Natural killer cell (primary cell): Measurements from ENCODE around the gene ZCCHC12. TPM values are rescaled to one million over a fixed set of nuclear protein-coding genes. Genes with fewer than 3 reads are reported as not detected.

Source experiments
- ATAC-seq, 3 donors: fragments of 150-1000 bp in 2 of 3; fragments of 200-7000 bp in 1 of 3; cut with Tn5 transposase; 1 replicate in 1 of 3; 2 replicates in 2 of 3; pipeline ENCODE4 v1.10.0; 2021; ENCODE audit warnings: mild to moderate bottlenecking in 2 of 3, moderate library complexity in 2 of 3
- DNase-seq, 2 donors: peaks; one replicate each; pipeline versions ENCODE4 v3.0.0 to v3.0.0-alpha.2; 2013 to 2021; ENCODE audit warnings: mixed read lengths in 1 of 2
- H3K27ac ChIP-seq: one replicate; pipeline ENCODE4 v1.5.1; 2013; ENCODE audit warnings: mild to moderate bottlenecking, low read length
- H3K27me3 ChIP-seq: one replicate; pipeline ENCODE4 v1.6.1; 2013; ENCODE audit warnings: low read length; ENCODE audit not compliant: control insufficient read depth, insufficient read depth
- H3K36me3 ChIP-seq: one replicate; pipeline ENCODE4 v1.6.1; 2013; ENCODE audit warnings: low read length; ENCODE audit not compliant: control insufficient read depth, insufficient read depth
- H3K4me1 ChIP-seq: one replicate; pipeline ENCODE4 v1.6.1; 2013; ENCODE audit warnings: low read length; ENCODE audit not compliant: control insufficient read depth, insufficient read depth
- H3K4me3 ChIP-seq: one replicate; pipeline ENCODE4 v1.5.1; 2013; ENCODE audit warnings: low read length
- H3K9me3 ChIP-seq: one replicate; pipeline ENCODE4 v1.6.1; 2013; ENCODE audit warnings: low read length; ENCODE audit not compliant: control insufficient read depth, insufficient read depth
- H3K27ac Mint-ChIP-seq, 2 donors: one replicate each; pipeline ENCODE4 v1.8.0; 2022; ENCODE audit warnings: mild to moderate bottlenecking in 2 of 2, mixed read lengths in 2 of 2, moderate library complexity in 1 of 2
- H3K27me3 Mint-ChIP-seq, 2 donors: one replicate each; pipeline ENCODE4 v1.8.0; 2022; ENCODE audit warnings: low read depth in 2 of 2, mixed read lengths in 2 of 2
- H3K36me3 Mint-ChIP-seq: one replicate; pipeline ENCODE4 v1.8.0; 2022; ENCODE audit warnings: mixed read lengths
- H3K4me1 Mint-ChIP-seq, 2 donors: one replicate each; pipeline ENCODE4 v1.8.0; 2022; ENCODE audit warnings: mixed read lengths in 2 of 2
- H3K4me3 Mint-ChIP-seq: one replicate; pipeline ENCODE4 v1.8.0; 2022; ENCODE audit warnings: mild to moderate bottlenecking, moderate library complexity, mixed read lengths
- H3K9me3 Mint-ChIP-seq, 2 donors: one replicate each; pipeline ENCODE4 v1.8.0; 2022; ENCODE audit warnings: mixed read lengths in 2 of 2
- WGBS: methylation state at CpG from one replicate; pipeline ENCODE4 v1.1.7; 2013; ENCODE audit warnings: missing lambda C conversion rate; ENCODE audit not compliant: insufficient coverage; 5-methylcytosine and 5-hydroxymethylcytosine counted together
- intact Hi-C: fragments of 100-400 bp; cut with micrococcal nuclease; formaldehyde crosslinking; loops from one replicate; pipeline ENCODE4 v1.14.2; 2022
- total RNA-seq, 4 donors: library from RNA; stranded (reverse); fragments of 120-200 nt in 1 of 4; gene quantifications; one replicate each; pipeline versions ENCODE4 v1.2.3 to v1.2.4, GENCODE V29; 2013 to 2022
- TF ChIP-seq, protein P1 (sequence below): fragments of 200-600 bp; IDR thresholded peaks from one replicate; pipeline ENCODE4 v1.8.0; 2022; ENCODE audit warnings: antibody characterized with exemption

ZCCHC12 gene
- not detected for total RNA-seq
- total RNA-seq (2013) = not detected

- H3K27ac Mint-ChIP-seq = no peak within 1 kb of the TSS
- H3K27me3 Mint-ChIP-seq = peaks cover 45 to 66% of the 10 kb centered on the region in 2 donors
- Histone ChIP-seq H3K36me3 (no peaks in the 10 kb centered on the region), H3K27ac (no peak within 1 kb of the TSS), H3K27me3 (peaks cover 15% of the 10 kb centered on the region), H3K4me3 (no peak within 1 kb of the TSS), H3K9me3 (no peaks in the 10 kb centered on the region), H3K4me1 (peaks cover 22% of the 10 kb centered on the region)
- ATAC-seq (peak; percentile 70 to 91 (median 85)), DNase-seq (peak; percentile 16 to 69)
- H3K36me3 Mint-ChIP-seq = no peaks in the 10 kb centered on the region
- no peaks in the 10 kb centered on the region for H3K9me3 Mint-ChIP-seq
- TF ChIP-seq, protein P1, sequence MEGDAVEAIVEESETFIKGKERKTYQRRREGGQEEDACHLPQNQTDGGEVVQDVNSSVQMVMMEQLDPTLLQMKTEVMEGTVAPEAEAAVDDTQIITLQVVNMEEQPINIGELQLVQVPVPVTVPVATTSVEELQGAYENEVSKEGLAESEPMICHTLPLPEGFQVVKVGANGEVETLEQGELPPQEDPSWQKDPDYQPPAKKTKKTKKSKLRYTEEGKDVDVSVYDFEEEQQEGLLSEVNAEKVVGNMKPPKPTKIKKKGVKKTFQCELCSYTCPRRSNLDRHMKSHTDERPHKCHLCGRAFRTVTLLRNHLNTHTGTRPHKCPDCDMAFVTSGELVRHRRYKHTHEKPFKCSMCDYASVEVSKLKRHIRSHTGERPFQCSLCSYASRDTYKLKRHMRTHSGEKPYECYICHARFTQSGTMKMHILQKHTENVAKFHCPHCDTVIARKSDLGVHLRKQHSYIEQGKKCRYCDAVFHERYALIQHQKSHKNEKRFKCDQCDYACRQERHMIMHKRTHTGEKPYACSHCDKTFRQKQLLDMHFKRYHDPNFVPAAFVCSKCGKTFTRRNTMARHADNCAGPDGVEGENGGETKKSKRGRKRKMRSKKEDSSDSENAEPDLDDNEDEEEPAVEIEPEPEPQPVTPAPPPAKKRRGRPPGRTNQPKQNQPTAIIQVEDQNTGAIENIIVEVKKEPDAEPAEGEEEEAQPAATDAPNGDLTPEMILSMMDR = no peak
- peaks cover 5 to 12% of the 10 kb centered on the region in 2 donors for H3K4me1 Mint-ChIP-seq
- WGBS = 2% methylated on average over 47 of the region's 51 CpGs
- intact Hi-C loops = no loop called here
- peak within 1 kb of the TSS; percentile 84 for H3K4me3 Mint-ChIP-seq
Observed at GRCh38 chrX:118823263-118824172, at the start of gene ZCCHC12. Gene ZCCHC12, plus strand, starts transcription at chrX:118823824. Its CDS starts 1,421 bp downstream, at chrX:118825245.

GRCh38 chrX:118779581-118779980 is 44.0 kb upstream of the ZCCHC12 start:
- H3K27me3 ChIP-seq = no peaks in the 10 kb centered on the region
- intact Hi-C loops = no loop called here
- H3K9me3 Mint-ChIP-seq = no peaks in the 10 kb centered on the region
- no peaks in the 10 kb centered on the region for H3K4me1 ChIP-seq
- no peak overlapping the region for H3K27ac Mint-ChIP-seq
- no peaks in the 10 kb centered on the region for H3K4me1 Mint-ChIP-seq
- H3K36me3 Mint-ChIP-seq = no peaks in the 10 kb centered on the region
- no peak overlapping the region for H3K4me3 ChIP-seq
- WGBS = 76% methylated on average over 1 of the region's 2 CpGs
- H3K9me3 ChIP-seq = no peaks in the 10 kb centered on the region
- no peaks in the 10 kb centered on the region for H3K36me3 ChIP-seq
- DNase-seq (no peak), ATAC-seq (no peak)
- TF ChIP-seq, protein P1 = no peak
- peaks cover 4 to 28% of the 10 kb centered on the region in 2 donors for H3K27me3 Mint-ChIP-seq
- H3K27ac ChIP-seq = no peak overlapping the region
- H3K4me3 Mint-ChIP-seq = no peak overlapping the region

GRCh38 chrX:118780509-118780908 is 43.1 kb upstream of the ZCCHC12 start:
- H3K27ac ChIP-seq = no peak overlapping the region
- H3K27me3 ChIP-seq = no peaks in the 10 kb centered on the region
- H3K4me1 ChIP-seq = no peaks in the 10 kb centered on the region
- Mint-ChIP-seq H3K27me3 (peaks cover 0 to 21% of the 10 kb centered on the region in 2 donors), H3K4me3 (no peak overlapping the region), H3K36me3 (no peaks in the 10 kb centered on the region), H3K27ac (no peak overlapping the region), H3K9me3 (no peaks in the 10 kb centered on the region), H3K4me1 (no peaks in the 10 kb centered on the region)
- H3K9me3 ChIP-seq = no peaks in the 10 kb centered on the region
- no peak for DNase-seq
- ATAC-seq = no peak
- TF ChIP-seq, protein P1 = no peak
- intact Hi-C loops = no loop called here
- H3K36me3 ChIP-seq = no peaks in the 10 kb centered on the region
- WGBS = 67% methylated on average over 1 of the region's 2 CpGs
- no peak overlapping the region for H3K4me3 ChIP-seq
